ENCODE results near the gene OR10A2.

GRCh38 chr11:6818967-6819366 is 43.9 kb upstream of the OR10A2 start:
- TF ChIP-seq CTCF (IDR thresholded peaks at IDR 0.05), result no peak
- no peak for TF ChIP-seq POLR2A (IDR thresholded peaks at IDR 0.05)

Data from thyroid gland (tissue), 4 donors.